Gastrocnemius medialis (tissue), 4 donors: ENCODE measurements around the gene NACA2. TPM values are rescaled to one million over a fixed set of nuclear protein-coding genes. Genes with fewer than 3 reads are reported as not detected.

Source experiments
- ATAC-seq, 2 donors: fragments of 150-250 bp; one replicate each; pipeline ENCODE4 v1.9.1; 2016
- DNase-seq, 2 donors: peaks; one replicate each; pipeline ENCODE4 v3.0.0-alpha.2; 2019
- H3K27ac ChIP-seq, 4 donors: fragments of 200-600 bp; sonication (generic); 1 replicate in 1 of 4; 2 replicates in 3 of 4; pipeline ENCODE4 v1.5.1; 2016 to 2018; ENCODE audit warnings: mild to moderate bottlenecking in 2 of 4, moderate library complexity in 1 of 4
- H3K27me3 ChIP-seq, 3 donors: fragments of 200-600 bp; sonication (generic) in 2 of 3; 1 replicate in 1 of 3; 2 replicates in 2 of 3; pipeline versions ENCODE4 v1.5.1 to v1.6.0; 2016 to 2019; ENCODE audit warnings: mild to moderate bottlenecking in 1 of 3, moderate library complexity in 1 of 3
- H3K36me3 ChIP-seq, 2 donors: fragments of 200-600 bp; sonication (generic) in 1 of 2; one replicate each; pipeline ENCODE4 v1.5.1; 2017 to 2018
- H3K4me1 ChIP-seq, 2 donors: fragments of 200-600 bp; sonication (generic) in 1 of 2; one replicate each; pipeline ENCODE4 v1.5.1; 2016 to 2017; ENCODE audit warnings: mild to moderate bottlenecking in 2 of 2
- H3K4me3 ChIP-seq, 4 donors: fragments of 200-600 bp; sonication (generic) in 3 of 4; 1 replicate in 1 of 4; 2 replicates in 3 of 4; pipeline ENCODE4 v1.5.1; 2016 to 2019; ENCODE audit warnings: mild to moderate bottlenecking in 2 of 4
- H3K9me3 ChIP-seq, 3 donors: fragments of 200-600 bp; sonication (generic) in 2 of 3; 1 replicate in 1 of 3; 2 replicates in 2 of 3; pipeline ENCODE4 v1.5.1; 2016 to 2019
- POLR2A ChIP-seq, 2 donors: fragments of 450-650 bp; IDR thresholded peaks; one replicate each; pipeline ENCODE4 v1.6.1; 2017; ENCODE audit warnings: antibody characterized with exemption in 2 of 2, mild to moderate bottlenecking in 2 of 2, moderate library complexity in 2 of 2
- in situ Hi-C, 4 donors: fragments of 200-750 bp; cut with MboI; loops; one replicate each; pipeline versions ENCODE4 v1.15.0 to v1.8.0; 2017; ENCODE audit warnings: low sequenced_read_pairs in 4 of 4
- intact Hi-C: fragments of 100-400 bp; cut with DNase I; formaldehyde crosslinking; loops from one replicate; pipeline ENCODE4 v1.15.1; 2023; ENCODE audit warnings: low total_unique reads
- total RNA-seq, 4 donors: library from RNA; depleted of rRNA; stranded (reverse); fragments of >200 nt; gene quantifications; one replicate each; pipeline versions ENCODE4 v1.1.0 to v1.2.3, GENCODE V29; 2016
- TF ChIP-seq, protein P1 (sequence below), 5 experiments: fragments of 450-650 bp in 3 of 5; fragments of 200-600 bp in 2 of 5; sonication (generic) in 2 of 5; IDR thresholded peaks in 4 of 5; conservative IDR thresholded peaks in 1 of 5; 1 replicate in 4 of 5; 2 replicates in 1 of 5; pipeline ENCODE4 v1.5.1; 2016 to 2019; ENCODE audit warnings: antibody characterized with exemption in 5 of 5, mild to moderate bottlenecking in 3 of 5, moderate library complexity in 3 of 5

Gene NACA2
- total RNA-seq, 4 donors from 2014 or later = not detected

DNA sequence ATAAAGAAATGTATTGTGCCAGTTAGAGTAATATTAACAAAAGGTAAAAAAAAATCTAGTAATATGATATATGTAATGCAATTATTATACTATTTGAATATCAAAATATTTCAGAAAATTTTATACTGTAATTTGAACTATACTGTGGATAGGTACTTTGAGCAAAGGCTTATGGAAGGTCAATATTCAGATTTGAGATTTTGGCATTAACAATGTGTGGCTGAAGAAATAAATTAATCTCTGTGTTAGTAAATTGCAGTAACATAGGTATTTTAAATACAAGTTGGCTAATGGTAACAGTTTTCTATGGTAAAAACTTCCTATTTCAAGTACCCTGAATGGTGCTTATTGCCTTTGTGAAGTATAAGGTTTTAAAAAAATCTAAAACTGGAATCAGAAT is 23.2 kb upstream of the NACA2 start:
- Histone ChIP-seq H3K9me3 (no peaks in the 10 kb centered on the region), H3K27me3 (no peaks in the 10 kb centered on the region), H3K27ac (no peak overlapping the region), H3K36me3 (no peaks in the 10 kb centered on the region), H3K4me3 (no peak overlapping the region), H3K4me1 (no peaks in the 10 kb centered on the region)
- intact Hi-C loops (no loop called here), in situ Hi-C loops (no loop called here)
- DNase-seq = no peak
- ATAC-seq = no peak
- TF ChIP-seq POLR2A (IDR thresholded peaks at IDR 0.05) = no peak
- TF ChIP-seq, protein P1, sequence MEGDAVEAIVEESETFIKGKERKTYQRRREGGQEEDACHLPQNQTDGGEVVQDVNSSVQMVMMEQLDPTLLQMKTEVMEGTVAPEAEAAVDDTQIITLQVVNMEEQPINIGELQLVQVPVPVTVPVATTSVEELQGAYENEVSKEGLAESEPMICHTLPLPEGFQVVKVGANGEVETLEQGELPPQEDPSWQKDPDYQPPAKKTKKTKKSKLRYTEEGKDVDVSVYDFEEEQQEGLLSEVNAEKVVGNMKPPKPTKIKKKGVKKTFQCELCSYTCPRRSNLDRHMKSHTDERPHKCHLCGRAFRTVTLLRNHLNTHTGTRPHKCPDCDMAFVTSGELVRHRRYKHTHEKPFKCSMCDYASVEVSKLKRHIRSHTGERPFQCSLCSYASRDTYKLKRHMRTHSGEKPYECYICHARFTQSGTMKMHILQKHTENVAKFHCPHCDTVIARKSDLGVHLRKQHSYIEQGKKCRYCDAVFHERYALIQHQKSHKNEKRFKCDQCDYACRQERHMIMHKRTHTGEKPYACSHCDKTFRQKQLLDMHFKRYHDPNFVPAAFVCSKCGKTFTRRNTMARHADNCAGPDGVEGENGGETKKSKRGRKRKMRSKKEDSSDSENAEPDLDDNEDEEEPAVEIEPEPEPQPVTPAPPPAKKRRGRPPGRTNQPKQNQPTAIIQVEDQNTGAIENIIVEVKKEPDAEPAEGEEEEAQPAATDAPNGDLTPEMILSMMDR (IDR thresholded peaks at IDR 0.05 in 4 of 5, conservative IDR thresholded peaks at IDR 0.05 in 1 of 5) = no peak

DNA sequence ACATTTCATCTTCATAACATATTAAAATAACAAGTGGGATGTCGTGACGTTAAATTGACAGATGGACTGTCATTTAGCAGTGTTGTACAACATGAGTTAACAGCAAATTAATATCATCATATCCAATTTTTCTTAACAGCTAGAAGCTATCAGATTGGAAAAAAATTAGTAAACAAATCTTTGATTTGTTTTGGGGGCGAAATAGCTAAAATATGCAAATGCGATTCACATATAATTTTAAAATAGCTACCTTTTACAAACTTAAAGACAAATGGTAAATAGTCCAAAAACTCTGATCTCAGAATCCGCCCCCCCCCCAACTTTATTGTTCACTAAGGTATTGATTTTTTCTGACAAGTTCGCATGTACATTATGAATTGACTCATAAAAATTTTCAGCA is 20.3 kb upstream of the NACA2 start:
- Histone ChIP-seq H3K9me3 (no peaks in the 10 kb centered on the region), H3K4me1 (no peaks in the 10 kb centered on the region), H3K36me3 (no peaks in the 10 kb centered on the region), H3K27ac (no peak overlapping the region), H3K4me3 (no peak overlapping the region), H3K27me3 (no peaks in the 10 kb centered on the region)
- in situ Hi-C loops = no loop called here
- DNase-seq (no peak), ATAC-seq (no peak)
- intact Hi-C loops = no loop called here
- no peak for TF ChIP-seq POLR2A (IDR thresholded peaks at IDR 0.05)
- TF ChIP-seq, protein P1 (IDR thresholded peaks at IDR 0.05 in 4 of 5, conservative IDR thresholded peaks at IDR 0.05 in 1 of 5) = no peak

GRCh38 chr17:61605692-61606091 is 14.7 kb upstream of the NACA2 start:
- Histone ChIP-seq H3K9me3 (no peaks in the 10 kb centered on the region), H3K4me1 (no peaks in the 10 kb centered on the region), H3K36me3 (no peaks in the 10 kb centered on the region), H3K4me3 (no peak overlapping the region), H3K27ac (no peak overlapping the region), H3K27me3 (no peaks in the 10 kb centered on the region)
- in situ Hi-C loops (no loop called here), intact Hi-C loops (no loop called here)
- no peak for ATAC-seq
- DNase-seq = no peak
- TF ChIP-seq, protein P1 (IDR thresholded peaks at IDR 0.05 in 4 of 5, conservative IDR thresholded peaks at IDR 0.05 in 1 of 5) = no peak
- no peak for TF ChIP-seq POLR2A (IDR thresholded peaks at IDR 0.05)

GRCh38 chr17:61601297-61601696 is 10.3 kb upstream of the NACA2 start:
- intact Hi-C loops = no loop called here
- Histone ChIP-seq H3K4me3 (no peak overlapping the region), H3K9me3 (no peaks in the 10 kb centered on the region), H3K27me3 (no peaks in the 10 kb centered on the region), H3K27ac (no peak overlapping the region), H3K36me3 (no peaks in the 10 kb centered on the region), H3K4me1 (no peaks in the 10 kb centered on the region)
- ATAC-seq (no peak), DNase-seq (no peak)
- in situ Hi-C loops = no loop called here
- TF ChIP-seq POLR2A (IDR thresholded peaks at IDR 0.05) = no peak
- TF ChIP-seq, protein P1 (IDR thresholded peaks at IDR 0.05 in 4 of 5, conservative IDR thresholded peaks at IDR 0.05 in 1 of 5) = no peak

DNA sequence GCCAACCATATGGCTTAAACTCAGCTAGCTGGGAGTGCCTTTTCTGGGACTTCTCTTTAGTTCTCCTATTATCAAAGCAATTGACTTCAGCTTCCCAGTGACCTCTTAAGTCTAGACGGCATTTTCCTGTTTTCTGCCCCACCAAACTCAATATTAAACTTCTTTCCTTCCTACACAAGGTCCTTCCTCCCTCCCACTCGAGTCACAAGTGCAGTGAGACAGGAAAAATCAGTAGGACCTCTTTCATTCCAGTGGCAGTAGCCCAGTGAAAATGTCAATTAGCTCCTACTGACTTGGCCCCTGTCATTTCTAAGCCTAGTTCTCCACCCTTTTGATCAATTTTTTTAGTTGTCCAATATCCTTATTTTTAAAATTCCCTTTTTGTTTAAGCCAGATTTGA is 9.6 kb upstream of the NACA2 start:
- H3K4me3 ChIP-seq = no peak overlapping the region
- no peaks in the 10 kb centered on the region for H3K27me3 ChIP-seq
- H3K36me3 ChIP-seq = no peaks in the 10 kb centered on the region
- ATAC-seq (no peak), DNase-seq (no peak)
- intact Hi-C loops (no loop called here), in situ Hi-C loops (no loop called here)
- no peak for TF ChIP-seq POLR2A (IDR thresholded peaks at IDR 0.05)
- TF ChIP-seq, protein P1 (IDR thresholded peaks at IDR 0.05 in 4 of 5, conservative IDR thresholded peaks at IDR 0.05 in 1 of 5) = no peak
- H3K4me1 ChIP-seq = no peaks in the 10 kb centered on the region
- H3K9me3 ChIP-seq = no peaks in the 10 kb centered on the region
- H3K27ac ChIP-seq = no peak overlapping the region
